Measurements from ENCODE around the gene IGFLR1. TPM values are rescaled to one million over a fixed set of nuclear protein-coding genes. Genes with fewer than 3 reads are reported as not detected.
"Not testable (repeated sequence)": the region's sequence is repeated elsewhere in the genome, so short reads cannot be mapped to it uniquely, and the experiment has no call there.

Gene IGFLR1
- total RNA-seq, 1 donor from 2014 or later = 3.8 TPM

DNA sequence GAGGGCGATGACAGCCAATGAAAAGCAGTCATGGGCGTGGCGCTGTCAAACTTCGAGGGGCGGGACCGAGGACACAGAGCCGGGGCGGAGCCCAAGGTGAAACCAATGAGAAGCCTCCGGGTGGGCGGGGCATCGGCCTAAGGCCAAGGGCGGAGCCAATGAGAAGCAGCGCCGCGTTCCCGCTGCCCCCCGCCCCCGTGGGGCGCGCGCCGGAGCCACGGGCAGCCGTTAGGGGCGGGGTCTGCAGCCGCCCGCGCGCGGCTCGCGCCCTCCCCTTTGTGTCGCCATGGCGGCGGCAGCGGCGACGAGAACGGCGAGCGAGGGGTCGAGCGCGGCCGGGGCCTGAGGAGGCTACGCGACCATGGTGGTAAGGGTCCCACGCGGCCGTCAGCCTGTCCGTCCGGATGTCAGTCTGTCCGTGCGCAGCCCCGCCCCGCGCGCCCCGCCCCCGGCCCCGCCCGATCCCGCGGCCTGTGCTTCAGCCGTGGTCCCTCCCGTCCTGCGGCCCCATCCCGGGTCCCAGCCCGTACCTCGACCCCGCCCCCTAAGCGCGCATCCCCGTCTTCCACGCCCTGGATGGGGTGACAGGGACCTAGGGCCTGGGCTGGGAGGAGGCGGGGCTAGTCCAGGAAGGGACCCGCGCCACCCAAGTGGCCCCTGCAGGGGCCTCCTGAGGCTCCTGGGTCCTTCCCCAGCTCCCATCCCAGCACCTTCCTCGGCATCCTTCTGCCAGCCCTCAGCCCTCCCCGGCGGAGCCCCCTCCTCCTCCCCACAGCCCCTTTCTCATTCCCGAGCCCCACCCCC lies 33.2 kb upstream of the IGFLR1 start, which contains the start of gene ARHGAP33:
ARHGAP33 (plus strand) TSS at position 267 of the 804 bp plus-strand sequence; CDS start at position 362, 95 bp downstream.
- H3K27ac Mint-ChIP-seq = peak within 1 kb of the TSS; percentile 78
- no peaks in the 10 kb centered on the region for H3K9me3 Mint-ChIP-seq
- TF ChIP-seq CTCF (conservative IDR thresholded peaks at IDR 0.05) = no peak
- peak; percentile 99 for DNase-seq (ENCODE audit: extremely low spot score, unreplicated experiment)
- H3K36me3 Mint-ChIP-seq = no peaks in the 10 kb centered on the region
- no peaks in the 10 kb centered on the region for H3K27me3 Mint-ChIP-seq
- peak within 1 kb of the TSS; percentile 87 for H3K4me3 Mint-ChIP-seq
- H3K4me1 Mint-ChIP-seq (ENCODE audit: unreplicated experiment) = peaks cover 34% of the 10 kb centered on the region

DNA sequence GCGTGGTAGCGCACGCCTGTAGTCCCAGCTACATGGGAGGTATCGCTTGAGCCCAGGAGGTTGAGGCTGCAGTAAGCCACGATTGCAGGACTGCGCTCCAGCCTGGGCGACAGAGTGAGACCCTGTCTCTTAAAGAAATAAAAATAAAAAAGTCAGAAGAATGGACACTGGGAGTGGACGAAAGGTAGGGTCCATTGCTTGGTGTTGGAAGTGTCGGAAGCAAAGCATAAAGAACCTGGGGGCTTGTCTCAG lies 32.7 kb upstream of the IGFLR1 start:
- DNase-seq (ENCODE audit: extremely low spot score, unreplicated experiment) = no peak
- TF ChIP-seq CTCF (conservative IDR thresholded peaks at IDR 0.05) = no peak
- Mint-ChIP-seq H3K27me3 (no peaks in the 10 kb centered on the region), H3K4me1 (ENCODE audit: unreplicated experiment) (peaks cover 34% of the 10 kb centered on the region), H3K9me3 (no peaks in the 10 kb centered on the region), H3K4me3 (peak overlapping the region; percentile 87), H3K27ac (peak overlapping the region; percentile 78), H3K36me3 (no peaks in the 10 kb centered on the region)

- peaks cover 34% of the 10 kb centered on the region for H3K4me1 Mint-ChIP-seq (ENCODE audit: unreplicated experiment)
- no peaks in the 10 kb centered on the region for H3K27me3 Mint-ChIP-seq
- no peak for TF ChIP-seq CTCF (conservative IDR thresholded peaks at IDR 0.05)
- DNase-seq (ENCODE audit: extremely low spot score, unreplicated experiment) = no peak
- no peaks in the 10 kb centered on the region for H3K9me3 Mint-ChIP-seq
- peak overlapping the region; percentile 87 for H3K4me3 Mint-ChIP-seq
- H3K36me3 Mint-ChIP-seq = no peaks in the 10 kb centered on the region
- peak overlapping the region; percentile 78 for H3K27ac Mint-ChIP-seq
Observed at GRCh38 chr19:35774274-35775045, 32.2 kb upstream of the IGFLR1 start.

DNA sequence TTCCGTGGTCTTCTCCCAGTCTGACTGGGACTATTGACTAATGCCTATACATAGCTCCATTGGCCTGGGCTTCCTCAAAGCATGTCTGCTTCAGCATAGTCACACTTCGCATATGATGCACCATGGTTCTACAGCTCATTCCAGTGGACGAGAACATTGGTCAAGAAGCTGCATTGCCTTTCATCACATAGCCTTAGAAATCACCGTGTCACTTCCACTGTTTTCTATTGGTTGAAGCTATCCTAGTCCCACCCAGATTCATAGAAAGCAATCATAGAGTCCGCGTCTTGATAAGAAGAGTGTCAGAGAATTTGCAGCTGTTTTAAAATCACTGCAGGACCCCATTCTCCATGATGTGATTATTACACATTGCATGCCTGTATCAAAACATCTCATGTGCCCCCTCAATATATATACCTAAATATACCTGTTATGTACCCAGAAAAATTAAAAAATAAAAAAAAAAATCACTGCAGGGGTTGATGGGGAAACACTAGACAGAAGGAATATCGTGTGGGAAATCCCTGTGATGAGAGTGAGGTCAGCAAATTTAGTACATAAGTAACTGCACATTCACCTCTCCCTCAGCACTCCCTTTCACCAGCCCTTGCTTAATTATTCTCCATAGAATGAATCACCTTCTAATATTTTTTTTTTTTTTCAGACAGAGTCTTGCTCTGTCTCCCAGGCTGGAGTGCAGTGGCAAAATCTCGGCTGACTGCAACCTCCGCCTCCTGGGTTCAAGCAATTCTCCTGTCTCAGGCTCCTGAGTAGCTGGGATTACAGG lies 31.0 kb upstream of the IGFLR1 start:
- Mint-ChIP-seq H3K4me3 (peak overlapping the region; percentile 60), H3K36me3 (peaks cover 4% of the 10 kb centered on the region), H3K4me1 (ENCODE audit: unreplicated experiment) (peaks cover 34% of the 10 kb centered on the region), H3K9me3 (no peaks in the 10 kb centered on the region), H3K27ac (no peak overlapping the region), H3K27me3 (no peaks in the 10 kb centered on the region)
- TF ChIP-seq CTCF (conservative IDR thresholded peaks at IDR 0.05) = no peak
- no peak for DNase-seq (ENCODE audit: extremely low spot score, unreplicated experiment)

GRCh38 chr19:35772362-35772761 lies 30.1 kb upstream of the IGFLR1 start:
- H3K27ac Mint-ChIP-seq; DNase-seq (ENCODE audit: extremely low spot score, unreplicated experiment); H3K4me3 Mint-ChIP-seq; H3K27me3 Mint-ChIP-seq; H3K9me3 Mint-ChIP-seq; H3K36me3 Mint-ChIP-seq: not testable (repeated sequence)
- peaks cover 28% of the 10 kb centered on the region for H3K4me1 Mint-ChIP-seq (ENCODE audit: unreplicated experiment)

Data from type B pancreatic cell (in vitro differentiated cells).